Measurements from ENCODE around the gene FRS3. TPM values are rescaled to one million over a fixed set of nuclear protein-coding genes. Genes with fewer than 3 reads are reported as not detected.

The FRS3 gene
- total and polyA plus RNA-seq, 2 of the 13 experiments (the other 11 are each of a cell fraction or from before 2014, with no cell fraction given): 3.0 to 7.4 TPM

DNA sequence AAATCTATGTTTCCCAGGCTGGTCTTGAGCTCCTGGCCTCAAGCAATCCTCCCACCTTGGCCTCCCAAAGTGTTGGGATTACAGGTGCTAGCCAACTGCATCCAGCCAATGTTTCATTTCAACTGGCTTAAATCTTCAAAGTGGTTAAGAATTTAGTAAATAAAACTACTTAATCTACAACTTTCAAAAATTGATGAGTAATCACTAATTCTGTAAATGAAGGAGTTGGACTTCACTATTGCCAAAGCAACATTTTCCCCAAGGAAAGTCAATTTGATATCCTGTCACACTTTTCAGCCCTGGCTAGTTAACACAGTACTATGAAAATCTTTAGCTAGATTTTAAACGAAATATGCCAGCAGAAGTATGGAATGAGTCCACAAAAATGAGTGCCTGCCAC lies 11.6 kb upstream of the FRS3 start:
- no peaks in the 10 kb centered on the region for H3K9me3 ChIP-seq (ENCODE audit: low read length)
- in situ Hi-C loops (cut with HindIII; ENCODE audit: extremely low pct_ligation_motif_present, low pct_unique_long_range_greater_than_20kb) (loop anchor here (25.0 kb wide), 1 partner anchor 421 kb away; the partner anchor contains the start of gene MRPS10), intact Hi-C loops (cut with micrococcal nuclease; ENCODE audit: unreplicated experiment) (no loop called here)
- DNase-seq (ENCODE audit: low spot score) (no peak), ATAC-seq (no peak), FAIRE-seq (no peak)
- 82% methylated on average over 1 of the region's 1 CpG for WGBS (ENCODE audit: low lambda C conversion rate)
- BruUV-seq (replicated peaks): no TSS peak
- no peak for TF ChIP-seq MIER2 (CRISPR knock-in tag; IDR thresholded peaks at IDR 0.05)
- TF ChIP-seq ZNF337 (CRISPR knock-in tag; IDR thresholded peaks at IDR 0.05; ENCODE audit: borderline replicate concordance, low read depth): no peak
- no peak for TF ChIP-seq ZNF816 (CRISPR knock-in tag; IDR thresholded peaks at IDR 0.05; ENCODE audit: borderline replicate concordance)
- peak; percentile 0 for TF ChIP-seq AGO2 (optimal IDR thresholded peaks at IDR 0.05; ENCODE audit: low read depth, low read length)
- TF ChIP-seq MAFK (conservative IDR thresholded peaks at IDR 0.05 in 1 of 2, IDR thresholded peaks at IDR 0.05 in 1 of 2; ENCODE audit: low read length in 2 of 2): peak; percentile 96 to 98
- peak; percentile 97 for TF ChIP-seq MAFF (IDR thresholded peaks at IDR 0.05; ENCODE audit: low read depth, low read length)
- TF ChIP-seq MIXL1 (CRISPR knock-in tag; IDR thresholded peaks at IDR 0.05): no peak
- no peak for TF ChIP-seq POGZ (CRISPR knock-in tag; IDR thresholded peaks at IDR 0.05)
- TF ChIP-seq, protein P1, sequence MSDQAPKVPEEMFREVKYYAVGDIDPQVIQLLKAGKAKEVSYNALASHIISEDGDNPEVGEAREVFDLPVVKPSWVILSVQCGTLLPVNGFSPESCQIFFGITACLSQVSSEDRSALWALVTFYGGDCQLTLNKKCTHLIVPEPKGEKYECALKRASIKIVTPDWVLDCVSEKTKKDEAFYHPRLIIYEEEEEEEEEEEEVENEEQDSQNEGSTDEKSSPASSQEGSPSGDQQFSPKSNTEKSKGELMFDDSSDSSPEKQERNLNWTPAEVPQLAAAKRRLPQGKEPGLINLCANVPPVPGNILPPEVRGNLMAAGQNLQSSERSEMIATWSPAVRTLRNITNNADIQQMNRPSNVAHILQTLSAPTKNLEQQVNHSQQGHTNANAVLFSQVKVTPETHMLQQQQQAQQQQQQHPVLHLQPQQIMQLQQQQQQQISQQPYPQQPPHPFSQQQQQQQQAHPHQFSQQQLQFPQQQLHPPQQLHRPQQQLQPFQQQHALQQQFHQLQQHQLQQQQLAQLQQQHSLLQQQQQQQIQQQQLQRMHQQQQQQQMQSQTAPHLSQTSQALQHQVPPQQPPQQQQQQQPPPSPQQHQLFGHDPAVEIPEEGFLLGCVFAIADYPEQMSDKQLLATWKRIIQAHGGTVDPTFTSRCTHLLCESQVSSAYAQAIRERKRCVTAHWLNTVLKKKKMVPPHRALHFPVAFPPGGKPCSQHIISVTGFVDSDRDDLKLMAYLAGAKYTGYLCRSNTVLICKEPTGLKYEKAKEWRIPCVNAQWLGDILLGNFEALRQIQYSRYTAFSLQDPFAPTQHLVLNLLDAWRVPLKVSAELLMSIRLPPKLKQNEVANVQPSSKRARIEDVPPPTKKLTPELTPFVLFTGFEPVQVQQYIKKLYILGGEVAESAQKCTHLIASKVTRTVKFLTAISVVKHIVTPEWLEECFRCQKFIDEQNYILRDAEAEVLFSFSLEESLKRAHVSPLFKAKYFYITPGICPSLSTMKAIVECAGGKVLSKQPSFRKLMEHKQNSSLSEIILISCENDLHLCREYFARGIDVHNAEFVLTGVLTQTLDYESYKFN (CRISPR knock-in tag; conservative IDR thresholded peaks at IDR 0.05): no peak
- H3K4me3 ChIP-seq (replicated peaks in 1 of 3; ENCODE audit: insufficient read depth in 1 of 3, low read depth in 2 of 3, low read length in 3 of 3): no peak overlapping the region
- ChIA-PET POLR2A (interaction anchor here (0.6 to 1.3 kb wide), 2 partner anchors 49 to 57 kb away, joined by 3 read pairs; no protein-coding TSS in a partner anchor), CTCF (ENCODE audit: low intra/inter-chr PET ratio, low total read pairs) (no interaction called here)
- H3K4me1 ChIP-seq (ENCODE audit: insufficient read depth, low read length): peaks cover 19% of the 10 kb centered on the region
- no peaks in the 10 kb centered on the region for H4K20me1 ChIP-seq (ENCODE audit: insufficient read depth, low read length)
- no peak overlapping the region for H3K4me2 ChIP-seq (ENCODE audit: low read depth, low read length)
- H3K79me2 ChIP-seq (ENCODE audit: insufficient read depth, low read length): peaks cover 20% of the 10 kb centered on the region
- H2AFZ ChIP-seq (ENCODE audit: low read length): no peak overlapping the region
- H3K36me3 ChIP-seq (replicated peaks in 1 of 2; ENCODE audit: control insufficient read depth in 1 of 2, insufficient read depth in 2 of 2, low read length in 2 of 2): peaks cover 12 to 43% of the 10 kb centered on the region in 2 experiments
- H3K27me3 ChIP-seq (ENCODE audit: control insufficient read depth in 1 of 2, insufficient read depth in 2 of 2, low read length in 2 of 2): no peaks in the 10 kb centered on the region; a peak in 2 of 5 replicates
- H3K27ac ChIP-seq (ENCODE audit: extremely low read length, insufficient read depth, low read length): no peak overlapping the region
- H3K9ac ChIP-seq (ENCODE audit: insufficient read depth, low read depth, low read length): no peak overlapping the region
